GM12892 (cell line): ENCODE measurements around the gene OR2Z1.

ENCODE experiments used
- POLR2A ChIP-seq: IDR thresholded peaks from 2 replicates; pipeline ENCODE4 v1.6.1; 2011; ENCODE audit warnings: low read depth, low read length, control low read depth
- POLR2AphosphoS5 ChIP-seq: IDR thresholded peaks from 2 replicates; pipeline ENCODE4 v1.6.1; 2011; ENCODE audit warnings: low read depth, low read length, control low read depth
- TAF1 ChIP-seq: IDR thresholded peaks from 2 replicates; pipeline ENCODE4 v1.6.1; 2011; ENCODE audit warnings: low read depth, mild to moderate bottlenecking, control low read depth, low read length, borderline replicate concordance

DNA sequence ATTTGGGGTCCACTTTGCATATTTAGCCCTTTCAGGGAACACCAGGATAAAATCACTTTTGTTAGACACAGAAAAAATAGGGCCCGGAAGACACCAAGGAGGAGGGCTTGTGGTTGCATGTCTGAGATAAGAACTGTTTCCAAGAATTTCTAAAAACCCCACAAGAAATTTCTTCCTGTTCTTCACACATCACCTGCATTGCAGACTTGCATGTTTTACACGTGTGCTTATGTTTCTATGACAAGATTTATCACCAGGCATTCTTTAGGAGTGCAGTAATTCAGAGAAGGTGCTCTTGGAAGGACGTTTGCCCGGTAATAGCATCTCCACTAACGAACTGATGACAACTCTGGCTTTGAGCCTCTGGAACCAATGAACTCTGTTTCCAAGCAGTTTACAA lies 15.7 kb upstream of the OR2Z1 start:
- TF ChIP-seq POLR2A (no peak), POLR2AphosphoS5 (no peak), TAF1 (no peak)
